Stimulated activated CD4-positive, alpha-beta T cell treated with anti-CD3 and anti-CD28 coated beads, Interleukin-1b, Interleukin-23, amount 100 ng/mL, for 48 hours (primary cell): ENCODE measurements around the gene TMEM229B.

Source experiments
- DNase-seq: peaks from one replicate; pipeline ENCODE4 v3.0.0-alpha.2; 2020

TMEM229B gene

GRCh38 chr14:67449096-67449495 is 39.4 kb downstream of the TMEM229B start:
- no peak for DNase-seq

GRCh38 chr14:67447033-67447381 is 41.5 kb downstream of the TMEM229B start:
- DNase-seq = no peak

- DNase-seq = no peak
Observed at GRCh38 chr14:67446371-67447032, 42.0 kb downstream of the TMEM229B start.

GRCh38 chr14:67444395-67444794 is 44.1 kb downstream of the TMEM229B start:
- no peak for DNase-seq

GRCh38 chr14:67442139-67442906 is 46.2 kb downstream of the TMEM229B start:
- no peak for DNase-seq

- DNase-seq = no peak
Observed at GRCh38 chr14:67441672-67442071, 46.8 kb downstream of the TMEM229B start.

- no peak for DNase-seq
Observed at GRCh38 chr14:67441256-67441655, 47.3 kb downstream of the TMEM229B start.

- DNase-seq = no peak
Observed at GRCh38 chr14:67440513-67440912, 48.0 kb downstream of the TMEM229B start.

GRCh38 chr14:67438969-67439368 is 49.6 kb downstream of the TMEM229B start:
- no peak for DNase-seq

- DNase-seq = no peak
Observed at GRCh38 chr14:67436006-67436866, 52.3 kb downstream of the TMEM229B start.

- DNase-seq = no peak
Observed at GRCh38 chr14:67435603-67436002, 52.9 kb downstream of the TMEM229B start.

- no peak for DNase-seq
Observed at GRCh38 chr14:67432050-67432564, 56.4 kb downstream of the TMEM229B start.

- DNase-seq = no peak
Observed at GRCh38 chr14:67429510-67430205, 58.9 kb downstream of the TMEM229B start.

- DNase-seq = no peak
Observed at GRCh38 chr14:67428501-67429031, 60.0 kb downstream of the TMEM229B start.

GRCh38 chr14:67426983-67427606 is 61.4 kb downstream of the TMEM229B start:
- DNase-seq = peak; percentile 73

- no peak for DNase-seq
Observed at GRCh38 chr14:67426161-67426560, 62.4 kb downstream of the TMEM229B start.

GRCh38 chr14:67425608-67426007 is 62.9 kb downstream of the TMEM229B start:
- no peak for DNase-seq

- DNase-seq = no peak
Observed at GRCh38 chr14:67424539-67424938, 64.0 kb downstream of the TMEM229B start.

- DNase-seq = no peak
Observed at GRCh38 chr14:67423424-67423823, 65.1 kb downstream of the TMEM229B start.

GRCh38 chr14:67421356-67422224 is 66.9 kb downstream of the TMEM229B start:
- no peak for DNase-seq
